ENCODE data around the gene USP33.
"Not testable (repeated sequence)": the region's sequence is repeated elsewhere in the genome, so short reads cannot be mapped to it uniquely, and the experiment has no call there.

Gene USP33

DNA sequence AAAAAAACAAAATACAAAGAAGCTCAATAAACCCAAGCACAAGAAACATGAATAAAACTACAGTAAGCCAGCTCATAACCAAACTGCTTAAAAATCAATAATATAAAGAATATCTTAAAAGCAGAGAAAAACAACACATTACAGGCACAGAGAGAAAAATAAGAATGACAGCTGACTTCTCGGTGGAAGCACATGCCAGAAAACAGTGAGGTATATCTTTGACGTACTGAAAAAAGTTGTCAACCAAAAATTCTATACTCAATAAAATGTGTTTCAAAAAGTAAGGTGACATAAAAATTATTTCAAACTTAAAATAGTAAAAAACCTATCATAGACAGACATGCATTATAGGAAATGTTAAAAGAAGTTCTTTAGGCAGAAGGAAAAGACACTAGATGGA lies 110.5 kb downstream of the USP33 start:
- no peak for DNase-seq (ENCODE audit: low spot score)
- in situ Hi-C loops (cut with MboI; ENCODE audit: low sequenced_read_pairs, unreplicated experiment), result no loop called here
- TF ChIP-seq, protein P1, sequence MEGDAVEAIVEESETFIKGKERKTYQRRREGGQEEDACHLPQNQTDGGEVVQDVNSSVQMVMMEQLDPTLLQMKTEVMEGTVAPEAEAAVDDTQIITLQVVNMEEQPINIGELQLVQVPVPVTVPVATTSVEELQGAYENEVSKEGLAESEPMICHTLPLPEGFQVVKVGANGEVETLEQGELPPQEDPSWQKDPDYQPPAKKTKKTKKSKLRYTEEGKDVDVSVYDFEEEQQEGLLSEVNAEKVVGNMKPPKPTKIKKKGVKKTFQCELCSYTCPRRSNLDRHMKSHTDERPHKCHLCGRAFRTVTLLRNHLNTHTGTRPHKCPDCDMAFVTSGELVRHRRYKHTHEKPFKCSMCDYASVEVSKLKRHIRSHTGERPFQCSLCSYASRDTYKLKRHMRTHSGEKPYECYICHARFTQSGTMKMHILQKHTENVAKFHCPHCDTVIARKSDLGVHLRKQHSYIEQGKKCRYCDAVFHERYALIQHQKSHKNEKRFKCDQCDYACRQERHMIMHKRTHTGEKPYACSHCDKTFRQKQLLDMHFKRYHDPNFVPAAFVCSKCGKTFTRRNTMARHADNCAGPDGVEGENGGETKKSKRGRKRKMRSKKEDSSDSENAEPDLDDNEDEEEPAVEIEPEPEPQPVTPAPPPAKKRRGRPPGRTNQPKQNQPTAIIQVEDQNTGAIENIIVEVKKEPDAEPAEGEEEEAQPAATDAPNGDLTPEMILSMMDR (IDR thresholded peaks at IDR 0.05; ENCODE audit: borderline replicate concordance, control extremely low read depth, extremely low read depth, insufficient read depth, missing control alignments), result no peak

DNA sequence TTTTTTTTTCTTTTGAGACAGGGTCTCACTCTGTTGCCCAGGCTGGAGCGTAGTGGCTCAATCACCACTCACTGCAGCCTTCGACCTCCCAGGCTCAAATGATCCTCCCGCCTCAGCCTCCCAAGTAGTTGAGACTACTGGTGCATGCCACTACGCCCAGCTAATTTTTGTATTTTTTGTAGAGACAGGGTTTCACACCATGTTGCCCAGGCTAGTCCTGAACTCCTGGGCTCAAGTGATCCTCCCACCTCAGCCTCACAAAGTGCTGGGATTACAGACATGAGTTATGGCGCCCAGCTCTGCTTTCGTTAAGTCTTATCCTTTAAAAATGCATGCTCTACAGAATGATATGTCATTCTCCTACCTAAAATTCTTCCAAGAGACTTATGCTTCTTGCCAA lies 113.4 kb downstream of the USP33 start:
- in situ Hi-C loops (cut with MboI; ENCODE audit: low sequenced_read_pairs, unreplicated experiment); DNase-seq (ENCODE audit: low spot score): not testable (repeated sequence)

All from GM13976 (cell line).